Kidney (tissue), 14 donors: Measurements from ENCODE around the gene BEX3. TPM values are rescaled to one million over a fixed set of nuclear protein-coding genes. Genes with fewer than 3 reads are reported as not detected.
"Not testable (repeated sequence)": the region's sequence is repeated elsewhere in the genome, so short reads cannot be mapped to it uniquely, and the experiment has no call there.

Experiments
- DNase-seq, 5 donors: peaks; one replicate each; pipeline ENCODE4 v3.0.0-alpha.2; 2013 to 2020
- FAIRE-seq: peaks from 2 replicates; lab custom pipeline; 2012; peaks lifted over from hg19 to GRCh38; lab: Jason Lieb, UNC
- H3K27ac ChIP-seq, 2 donors: one replicate each; pipeline ENCODE4 v1.7.0; 2013; ENCODE audit warnings: low read depth in 2 of 2, low read length in 2 of 2, inconsistent platforms in 1 of 2
- H3K27me3 ChIP-seq: one replicate; pipeline ENCODE4 v1.7.1; 2013; ENCODE audit warnings: low read length, inconsistent platforms; ENCODE audit not compliant: control insufficient read depth, insufficient read depth
- H3K36me3 ChIP-seq, 3 donors: one replicate each; pipeline versions ENCODE4 v1.7.0 to v1.7.1; 2013; ENCODE audit warnings: low read length in 3 of 3, control low read depth in 1 of 3, inconsistent platforms in 1 of 3; ENCODE audit not compliant: insufficient read depth in 3 of 3, control insufficient read depth in 2 of 3
- H3K4me1 ChIP-seq, 3 donors: one replicate each; pipeline versions ENCODE4 v1.7.0 to v1.7.1; 2013; ENCODE audit warnings: low read length in 3 of 3, inconsistent platforms in 1 of 3, low read depth in 1 of 3; ENCODE audit not compliant: control insufficient read depth in 2 of 3, insufficient read depth in 2 of 3
- H3K4me3 ChIP-seq, 3 donors: one replicate each; pipeline versions ENCODE4 v1.7.0 to v1.8.1; 2013; ENCODE audit warnings: low read length in 3 of 3, control low read depth in 1 of 3, inconsistent platforms in 1 of 3
- H3K9ac ChIP-seq, 3 donors: one replicate each; pipeline versions ENCODE4 v1.7.0 to v1.7.1; 2013; ENCODE audit warnings: low read length in 3 of 3, control low read depth in 1 of 3, inconsistent platforms in 1 of 3
- H3K9me3 ChIP-seq, 3 donors: one replicate each; pipeline versions ENCODE4 v1.7.0 to v1.7.1; 2013; ENCODE audit warnings: low read length in 3 of 3, control low read depth in 1 of 3, inconsistent platforms in 1 of 3; ENCODE audit not compliant: control insufficient read depth in 2 of 3, insufficient read depth in 1 of 3
- intact Hi-C: fragments of 100-400 bp; cut with DNase I; formaldehyde crosslinking; loops from one replicate; pipeline ENCODE4 v1.11.1; 2022
- polyA plus RNA-seq: library from polyadenylated mRNA; stranded (reverse); fragments of 350-450 nt; fragmentation: Illumina TruSeq; extraction: RNeasy Lipid Tissue Mini Kit (QIAGEN cat#74804); gene quantifications from one replicate; pipeline ENCODE4 v1.2.3, GENCODE V29; 2014; ENCODE audit warnings: low read depth, low replicate concordance; ENCODE audit not compliant: insufficient read depth
- total RNA-seq: library from RNA; stranded (reverse); fragmentation: NEBNext Ultra II Directional; extraction: Animal tissue kit (Norgen Biotek cat#: 25700); gene quantifications from one replicate; pipeline ENCODE4 v1.2.1, GENCODE V29; 2021
- TF ChIP-seq, protein P1 (sequence below): IDR thresholded peaks from 3 replicates; pipeline ENCODE4 v1.5.1; 2012; ENCODE audit warnings: mild to moderate bottlenecking, moderate library complexity, borderline replicate concordance; ENCODE audit not compliant: insufficient read depth; ENCODE audit errors: extremely low read depth
- donor health status: control.
- donor health status: control.
- donor health status: control.
- donor health status: control.
- donor health status: control.
- donor health status: DM: yes; HTN: yes; CAD: no.
- donor health status: Normal renal cell carcinoma (clear cell type).

BEX3 gene
- total and polyA plus RNA-seq, 2 donors from 2014 or later, result 131 to 458 TPM

DNA sequence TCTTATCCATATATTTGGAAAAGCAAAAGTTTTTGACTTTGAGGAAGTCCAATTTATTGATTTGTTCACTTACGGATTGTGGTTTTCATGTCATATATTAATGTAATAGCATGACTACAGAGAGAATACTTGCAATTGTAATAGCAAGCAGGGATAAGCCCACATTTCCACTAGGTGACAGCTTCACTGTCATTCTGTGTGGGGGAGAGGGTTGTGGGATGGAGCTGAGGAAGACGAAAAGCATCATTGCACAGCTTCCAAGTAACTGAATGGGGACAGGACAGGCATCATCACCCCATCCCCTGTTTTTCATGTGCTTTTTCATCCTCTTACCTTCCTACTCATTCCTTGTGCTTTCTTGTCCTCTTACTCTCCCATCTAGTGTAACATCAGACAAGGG, 31.4 kb downstream of the BEX3 start:
- no peak for FAIRE-seq
- no peaks in the 10 kb centered on the region for H3K9me3 ChIP-seq
- DNase-seq, result no peak
- H3K36me3 ChIP-seq, result no peaks in the 10 kb centered on the region
- H3K9ac ChIP-seq, result no peak overlapping the region
- intact Hi-C loops, result no loop called here
- no peak overlapping the region for H3K4me3 ChIP-seq
- H3K4me1 ChIP-seq, result peaks cover 0 to 2% (median 0%) of the 10 kb centered on the region in 3 donors
- H3K27ac ChIP-seq, result no peak overlapping the region
- no peaks in the 10 kb centered on the region for H3K27me3 ChIP-seq
- TF ChIP-seq, protein P1, sequence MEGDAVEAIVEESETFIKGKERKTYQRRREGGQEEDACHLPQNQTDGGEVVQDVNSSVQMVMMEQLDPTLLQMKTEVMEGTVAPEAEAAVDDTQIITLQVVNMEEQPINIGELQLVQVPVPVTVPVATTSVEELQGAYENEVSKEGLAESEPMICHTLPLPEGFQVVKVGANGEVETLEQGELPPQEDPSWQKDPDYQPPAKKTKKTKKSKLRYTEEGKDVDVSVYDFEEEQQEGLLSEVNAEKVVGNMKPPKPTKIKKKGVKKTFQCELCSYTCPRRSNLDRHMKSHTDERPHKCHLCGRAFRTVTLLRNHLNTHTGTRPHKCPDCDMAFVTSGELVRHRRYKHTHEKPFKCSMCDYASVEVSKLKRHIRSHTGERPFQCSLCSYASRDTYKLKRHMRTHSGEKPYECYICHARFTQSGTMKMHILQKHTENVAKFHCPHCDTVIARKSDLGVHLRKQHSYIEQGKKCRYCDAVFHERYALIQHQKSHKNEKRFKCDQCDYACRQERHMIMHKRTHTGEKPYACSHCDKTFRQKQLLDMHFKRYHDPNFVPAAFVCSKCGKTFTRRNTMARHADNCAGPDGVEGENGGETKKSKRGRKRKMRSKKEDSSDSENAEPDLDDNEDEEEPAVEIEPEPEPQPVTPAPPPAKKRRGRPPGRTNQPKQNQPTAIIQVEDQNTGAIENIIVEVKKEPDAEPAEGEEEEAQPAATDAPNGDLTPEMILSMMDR, result no peak

DNA sequence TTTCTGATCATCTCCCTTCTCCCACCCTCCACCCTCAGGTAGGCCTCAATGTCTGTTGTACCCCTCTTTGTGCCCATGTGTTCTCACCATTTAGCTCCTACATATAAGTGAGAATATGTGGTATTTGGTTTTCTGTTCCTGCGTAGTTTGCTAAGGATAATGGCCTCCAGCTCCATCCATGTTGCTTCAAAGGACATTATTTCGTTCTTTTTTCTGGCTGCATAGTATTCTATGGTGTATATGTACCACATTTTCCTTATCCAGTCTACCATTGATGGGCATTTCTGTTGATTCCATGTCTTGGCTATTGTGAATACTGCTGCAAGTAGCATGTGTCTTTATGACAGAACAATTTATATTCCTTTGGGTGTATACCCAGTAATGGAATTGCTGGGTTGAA, 35.4 kb downstream of the BEX3 start:
- H3K9ac ChIP-seq, DNase-seq, H3K27me3 ChIP-seq, H3K27ac ChIP-seq, H3K36me3 ChIP-seq, H3K9me3 ChIP-seq, H3K4me3 ChIP-seq, intact Hi-C loops, H3K4me1 ChIP-seq, FAIRE-seq: not testable (repeated sequence)

DNA sequence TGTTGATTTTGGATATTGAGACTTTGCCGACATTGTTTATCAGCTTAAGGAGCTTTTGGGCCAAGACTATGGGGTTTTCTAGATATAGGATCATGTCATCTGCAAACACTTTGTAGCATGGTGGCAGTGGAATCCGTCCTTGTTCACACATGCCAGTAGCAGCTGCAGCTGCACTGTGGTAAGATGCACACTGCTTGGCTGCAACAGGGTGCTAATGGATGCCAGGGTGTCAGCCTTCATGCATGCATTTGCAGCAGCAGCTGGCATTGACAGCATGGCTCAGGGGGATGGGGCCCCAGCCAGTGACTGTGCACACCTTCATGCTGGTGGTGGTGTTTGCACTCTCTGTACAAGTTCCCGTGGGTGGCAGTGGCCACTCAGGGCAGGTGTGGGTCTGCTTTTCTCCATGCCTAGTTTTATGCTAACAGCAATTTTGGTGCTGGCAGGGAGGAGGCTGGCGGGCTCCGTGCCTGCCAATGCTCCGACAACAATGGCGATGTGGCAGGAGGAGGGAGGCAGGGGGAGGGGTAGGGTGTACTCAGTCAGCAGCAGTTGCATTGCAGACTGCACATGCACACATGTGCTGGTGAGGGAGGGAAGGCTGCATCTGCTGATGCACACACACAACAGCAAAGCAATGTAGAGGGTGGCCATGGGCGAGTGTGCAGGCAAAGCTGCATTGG, 37.5 kb downstream of the BEX3 start:
- Histone ChIP-seq H3K9ac (no peak overlapping the region), H3K4me1 (no peaks in the 10 kb centered on the region), H3K27ac (no peak overlapping the region), H3K4me3 (no peak overlapping the region), H3K36me3 (no peaks in the 10 kb centered on the region), H3K9me3 (no peaks in the 10 kb centered on the region), H3K27me3 (no peaks in the 10 kb centered on the region)
- TF ChIP-seq, protein P1, result no peak
- DNase-seq (no peak), FAIRE-seq (no peak)
- intact Hi-C loops, result no loop called here

DNA sequence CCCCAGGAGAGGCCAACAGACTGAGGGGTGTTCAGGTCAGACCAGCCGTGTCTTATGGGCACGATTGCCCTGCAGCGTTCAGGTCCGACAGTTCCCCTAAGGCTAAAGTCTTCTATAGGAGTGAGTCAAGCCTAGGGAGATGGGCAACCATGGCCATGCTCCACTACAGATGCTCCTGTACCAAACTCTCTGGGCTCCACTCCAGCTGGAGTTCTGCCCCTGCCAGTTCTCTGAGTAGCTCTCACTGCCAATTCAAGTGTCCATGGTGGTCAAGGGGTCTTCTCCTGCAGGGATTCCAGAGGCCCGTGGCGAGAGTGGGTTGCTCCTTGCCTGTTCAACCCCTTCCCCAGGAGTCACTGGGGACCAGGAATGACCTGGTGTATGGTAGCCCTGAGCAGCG, 38.2 kb downstream of the BEX3 start:
- Histone ChIP-seq H3K27ac (no peak overlapping the region), H3K9me3 (no peaks in the 10 kb centered on the region), H3K4me1 (no peaks in the 10 kb centered on the region), H3K36me3 (no peaks in the 10 kb centered on the region), H3K4me3 (no peak overlapping the region), H3K9ac (no peak overlapping the region), H3K27me3 (no peaks in the 10 kb centered on the region)
- DNase-seq (no peak), FAIRE-seq (no peak)
- TF ChIP-seq, protein P1, result no peak
- intact Hi-C loops, result no loop called here
